Fibroblast of lung (primary cell): ENCODE measurements around the gene APBB1IP.

Experiments used
- CTCF ChIP-seq, 2 donors: IDR thresholded peaks in 1 of 2; conservative IDR thresholded peaks in 1 of 2; 1 replicate in 1 of 2; 2 replicates in 1 of 2; pipeline ENCODE4 v1.5.1; 2011 to 2012; ENCODE audit warnings: low read length in 2 of 2, control low read depth in 1 of 2, inconsistent platforms in 1 of 2, low read depth in 1 of 2, mild to moderate bottlenecking in 1 of 2
- EZH2 ChIP-seq: IDR thresholded peaks from 2 replicates; pipeline ENCODE4 v1.5.1; 2012; ENCODE audit warnings: low read length, control low read depth, mild to moderate bottlenecking; ENCODE audit errors: missing control alignments

- TF ChIP-seq CTCF (conservative IDR thresholded peaks at IDR 0.05 in 1 of 2, IDR thresholded peaks at IDR 0.05 in 1 of 2; ENCODE audit: low read depth in 1 of 2, low read length in 2 of 2) (no peak), EZH2 (no peak)
Measured at GRCh38 chr10:26494018-26494417, 55.9 kb downstream of the APBB1IP start.
